NCI-H2196 (cell line): ENCODE measurements around the gene PKNOX2.
A peak's percentile ranks its signal among the peaks of the same experiment; 100 is the strongest.

Experiments used
- DNase-seq: peaks from one replicate; lab custom pipeline; 2025; ENCODE audit not compliant: unreplicated experiment; lab: John Stamatoyannopoulos, UW

PKNOX2 gene

GRCh38 chr11:125401746-125402145, 237.2 kb downstream of the PKNOX2 start:
- no peak for DNase-seq

GRCh38 chr11:125402435-125402834, 237.9 kb downstream of the PKNOX2 start:
- no peak for DNase-seq

- DNase-seq, result no peak
Observed at GRCh38 chr11:125404157-125404810, 239.7 kb downstream of the PKNOX2 start.

- DNase-seq, result peak; percentile 42
Observed at GRCh38 chr11:125404811-125405790, 240.6 kb downstream of the PKNOX2 start.

GRCh38 chr11:125407046-125407445, 242.5 kb downstream of the PKNOX2 start:
- DNase-seq, result no peak

- DNase-seq, result no peak
Observed at GRCh38 chr11:125408311-125408711, 243.8 kb downstream of the PKNOX2 start.

- DNase-seq, result no peak
Observed at GRCh38 chr11:125410091-125410490, 245.5 kb downstream of the PKNOX2 start.

GRCh38 chr11:125412177-125412496, 247.6 kb downstream of the PKNOX2 start:
- no peak for DNase-seq

- no peak for DNase-seq
Observed at GRCh38 chr11:125412509-125412908, 248.0 kb downstream of the PKNOX2 start.

- no peak for DNase-seq
Observed at GRCh38 chr11:125413226-125413625, 248.7 kb downstream of the PKNOX2 start.

- DNase-seq, result no peak
Observed at GRCh38 chr11:125414121-125414520, 249.6 kb downstream of the PKNOX2 start.

- DNase-seq, result no peak
Observed at GRCh38 chr11:125416981-125417935, 252.7 kb downstream of the PKNOX2 start.

GRCh38 chr11:125418396-125418795, 253.8 kb downstream of the PKNOX2 start:
- DNase-seq, result no peak

- DNase-seq, result no peak
Observed at GRCh38 chr11:125422681-125423080, 258.1 kb downstream of the PKNOX2 start.

- peak; percentile 3 for DNase-seq
Observed at GRCh38 chr11:125423247-125423849, 258.8 kb downstream of the PKNOX2 start.

- DNase-seq, result no peak
Observed at GRCh38 chr11:125425601-125426000, 261.1 kb downstream of the PKNOX2 start.

- no peak for DNase-seq
Observed at GRCh38 chr11:125426818-125427528, 262.4 kb downstream of the PKNOX2 start.

GRCh38 chr11:125428486-125429173, 264.1 kb downstream of the PKNOX2 start:
- no peak for DNase-seq

GRCh38 chr11:125429174-125429707, 264.7 kb downstream of the PKNOX2 start:
- DNase-seq, result peak; percentile 32
